OCI-LY7 (cell line): ENCODE results near the gene KCNMA1. TPM values are rescaled to one million over a fixed set of nuclear protein-coding genes. Genes with fewer than 3 reads are reported as not detected.

ENCODE experiments used
- BruUV-seq: library from RNA; stranded (reverse); fragments of 400-500 nt; replicated peaks from 2 replicates; lab custom pipeline; 2021; lab: Mats Ljungman, UMichigan
- CTCF ChIA-PET: fragments of 300-600 bp; sonication (Branson Sonifier 250); formaldehyde crosslinking; loops from one replicate; lab custom pipeline; 2022; ENCODE audit warnings: antibody characterized with exemption; ENCODE audit not compliant: unreplicated experiment; lab: Charles Lee
- POLR2A ChIA-PET: fragments of 300-600 bp; sonication (Branson Sonifier 250); formaldehyde crosslinking; loops from one replicate; lab custom pipeline; 2022; ENCODE audit warnings: antibody characterized with exemption; lab: Charles Lee
- DNase-seq: peaks from one replicate; pipeline ENCODE4 v3.0.0-alpha.2; 2015; ENCODE audit warnings: low spot score
- H2AFZ ChIP-seq: fragments of 200-600 bp; sonication (generic), shearing (Covaris generic); 2 replicates; pipeline ENCODE4 v1.6.1; 2014; ENCODE audit warnings: mild to moderate bottlenecking, antibody characterized with exemption, low read length, moderate library complexity
- H3K27ac ChIP-seq: fragments of 200-600 bp; sonication (generic); 2 replicates; pipeline ENCODE4 v1.5.1; 2014; ENCODE audit warnings: mixed run types, low read depth, mild to moderate bottlenecking, moderate library complexity, low read length, inconsistent platforms; ENCODE audit not compliant: poor library complexity, severe bottlenecking
- H3K36me3 ChIP-seq: fragments of 200-600 bp; sonication (generic); 2 replicates; pipeline ENCODE4 v1.6.1; 2014; ENCODE audit warnings: mild to moderate bottlenecking, antibody characterized with exemption, low read length, moderate library complexity, mixed read lengths; ENCODE audit not compliant: insufficient read depth
- H3K4me1 ChIP-seq: fragments of 200-600 bp; sonication (generic); 2 replicates; pipeline ENCODE4 v1.5.1; 2014; ENCODE audit warnings: mild to moderate bottlenecking, low read length; ENCODE audit not compliant: insufficient read depth, poor library complexity, severe bottlenecking
- H3K4me2 ChIP-seq: fragments of 200-600 bp; sonication (generic); 2 replicates; pipeline ENCODE4 v1.6.1; 2014; ENCODE audit warnings: mild to moderate bottlenecking, low read length
- H3K4me3 ChIP-seq: fragments of 200-600 bp; sonication (generic); 2 replicates; pipeline ENCODE4 v1.5.1; 2014; ENCODE audit warnings: mild to moderate bottlenecking, low read depth, low read length; ENCODE audit not compliant: poor library complexity, severe bottlenecking
- H3K79me2 ChIP-seq: fragments of 200-600 bp; sonication (generic); 2 replicates; pipeline ENCODE4 v1.6.1; 2016; ENCODE audit warnings: low read depth, mild to moderate bottlenecking, low read length, moderate library complexity, mixed read lengths; ENCODE audit not compliant: insufficient read depth
- H3K9me2 ChIP-seq: fragments of 200-600 bp; sonication (generic); 2 replicates; pipeline ENCODE4 v1.6.1; 2016; ENCODE audit warnings: mild to moderate bottlenecking, low read length, mixed read lengths; ENCODE audit not compliant: insufficient read depth
- H3K9me3 ChIP-seq: fragments of 200-600 bp; sonication (generic); 2 replicates; pipeline ENCODE4 v1.6.1; 2014; ENCODE audit warnings: mild to moderate bottlenecking, mixed run types, low read length, mixed read lengths
- H4K20me1 ChIP-seq: fragments of 200-600 bp; sonication (generic); 2 replicates; pipeline ENCODE4 v1.6.1; 2014; ENCODE audit warnings: mild to moderate bottlenecking, antibody characterized with exemption, low read length, moderate library complexity, mixed read lengths; ENCODE audit not compliant: insufficient read depth
- EZH2phosphoT487 ChIP-seq: fragments of 200-600 bp; sonication (generic); IDR thresholded peaks from 2 replicates; pipeline ENCODE4 v1.6.1; 2018; ENCODE audit warnings: low read depth, borderline replicate concordance, mild to moderate bottlenecking, mixed run types, antibody characterized with exemption, low read length, moderate library complexity, mixed read lengths
- intact Hi-C: fragments of 100-400 bp; cut with micrococcal nuclease; formaldehyde crosslinking; loops from one replicate; pipeline ENCODE4 v1.10.0; 2022; ENCODE audit not compliant: unreplicated experiment
- total RNA-seq, 2 experiments: library from RNA; depleted of rRNA in 1 of 2; stranded (reverse); fragments of >200 nt in 1 of 2; shearing (Covaris generic) in 1 of 2; gene quantifications; 2 replicates each; pipeline ENCODE4 v1.2.3, GENCODE V29; 2014 to 2022
- TF ChIP-seq, protein P1 (sequence below): fragments of 200-600 bp; sonication (generic); conservative IDR thresholded peaks from 2 replicates; pipeline ENCODE4 v1.5.1; 2014; ENCODE audit warnings: mild to moderate bottlenecking, antibody characterized with exemption, low read length, moderate library complexity, mixed read lengths

The KCNMA1 gene
- total RNA-seq, 2 experiments from 2014 or later, result not detected

DNA sequence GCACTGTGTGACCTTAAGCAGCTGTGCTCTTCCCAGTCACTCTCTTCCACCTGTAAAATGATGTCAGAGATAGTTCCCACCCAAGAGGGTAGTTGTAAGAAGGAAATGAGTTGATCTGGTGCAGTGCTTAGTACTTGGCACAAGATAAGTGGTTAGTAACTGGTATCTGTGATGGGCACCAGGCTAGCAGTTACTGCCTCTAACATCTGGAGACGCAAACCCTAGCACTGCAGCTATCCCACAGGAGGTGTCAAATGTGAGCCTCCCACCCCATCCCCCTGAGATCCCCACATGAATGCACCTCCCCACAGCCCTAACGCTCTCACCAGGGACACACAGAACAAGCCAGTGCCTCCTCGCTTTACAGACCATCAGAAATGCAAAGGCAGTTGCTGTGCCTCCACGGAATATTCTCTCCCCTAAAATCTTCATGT lies 72.0 kb downstream of the KCNMA1 start:
- H3K79me2 ChIP-seq, result no peaks in the 10 kb centered on the region
- H3K36me3 ChIP-seq, result no peaks in the 10 kb centered on the region
- no peaks in the 10 kb centered on the region for H3K9me3 ChIP-seq
- no peak overlapping the region for H3K27ac ChIP-seq
- H3K4me2 ChIP-seq, result no peak overlapping the region
- POLR2A ChIA-PET, result no interaction called here
- H3K9me2 ChIP-seq, result no peaks in the 10 kb centered on the region
- TF ChIP-seq, protein P1, sequence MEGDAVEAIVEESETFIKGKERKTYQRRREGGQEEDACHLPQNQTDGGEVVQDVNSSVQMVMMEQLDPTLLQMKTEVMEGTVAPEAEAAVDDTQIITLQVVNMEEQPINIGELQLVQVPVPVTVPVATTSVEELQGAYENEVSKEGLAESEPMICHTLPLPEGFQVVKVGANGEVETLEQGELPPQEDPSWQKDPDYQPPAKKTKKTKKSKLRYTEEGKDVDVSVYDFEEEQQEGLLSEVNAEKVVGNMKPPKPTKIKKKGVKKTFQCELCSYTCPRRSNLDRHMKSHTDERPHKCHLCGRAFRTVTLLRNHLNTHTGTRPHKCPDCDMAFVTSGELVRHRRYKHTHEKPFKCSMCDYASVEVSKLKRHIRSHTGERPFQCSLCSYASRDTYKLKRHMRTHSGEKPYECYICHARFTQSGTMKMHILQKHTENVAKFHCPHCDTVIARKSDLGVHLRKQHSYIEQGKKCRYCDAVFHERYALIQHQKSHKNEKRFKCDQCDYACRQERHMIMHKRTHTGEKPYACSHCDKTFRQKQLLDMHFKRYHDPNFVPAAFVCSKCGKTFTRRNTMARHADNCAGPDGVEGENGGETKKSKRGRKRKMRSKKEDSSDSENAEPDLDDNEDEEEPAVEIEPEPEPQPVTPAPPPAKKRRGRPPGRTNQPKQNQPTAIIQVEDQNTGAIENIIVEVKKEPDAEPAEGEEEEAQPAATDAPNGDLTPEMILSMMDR, result no peak
- TF ChIP-seq EZH2phosphoT487, result no peak
- no TSS peak for BruUV-seq
- DNase-seq, result no peak
- intact Hi-C loops, result no loop called here
- no peaks in the 10 kb centered on the region for H4K20me1 ChIP-seq
- no peak overlapping the region for H2AFZ ChIP-seq
- no peaks in the 10 kb centered on the region for H3K4me1 ChIP-seq
- CTCF ChIA-PET, result no interaction called here
- no peak overlapping the region for H3K4me3 ChIP-seq

DNA sequence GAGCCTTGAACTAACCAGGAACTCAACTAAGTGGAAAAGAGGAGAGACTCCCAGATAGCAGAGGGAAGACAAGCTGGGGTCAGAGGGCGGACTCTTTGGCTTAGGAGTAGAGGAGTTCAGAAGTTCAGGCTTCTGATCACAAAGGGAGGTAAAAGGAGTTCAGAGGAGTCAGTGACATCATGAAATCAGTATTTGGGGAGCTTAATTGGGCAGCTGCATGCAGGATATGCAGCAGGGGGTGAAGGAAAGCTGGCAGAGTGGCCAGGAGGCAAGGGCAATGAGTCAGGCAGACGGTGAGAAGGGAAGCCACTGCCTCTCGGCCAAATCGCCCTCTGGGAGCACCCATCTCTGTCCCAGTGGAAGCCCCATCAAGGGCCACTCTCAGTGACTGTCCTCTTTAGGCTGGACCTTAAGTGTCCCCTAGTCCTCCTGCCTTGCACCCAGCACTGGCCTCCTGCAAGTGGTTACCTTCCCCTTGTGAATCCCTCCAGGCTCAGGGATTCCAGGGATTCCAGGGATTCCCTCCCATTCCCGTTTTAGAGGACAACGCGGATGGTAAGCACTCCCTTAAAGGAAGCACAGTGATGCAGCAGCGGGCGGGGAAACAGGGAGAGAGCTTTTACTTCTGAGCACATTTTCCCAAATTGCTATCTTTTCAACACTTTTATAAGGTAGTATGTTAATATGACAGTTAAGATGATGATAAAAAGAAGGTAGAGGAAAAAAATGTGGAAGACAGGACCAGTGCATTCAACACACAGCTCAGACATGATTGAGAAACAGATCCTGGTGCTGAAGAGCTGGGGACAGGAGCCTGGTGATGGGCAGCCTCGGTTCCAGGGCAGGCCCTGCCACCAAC lies 72.6 kb downstream of the KCNMA1 start:
- Histone ChIP-seq H3K4me1 (no peaks in the 10 kb centered on the region), H4K20me1 (no peaks in the 10 kb centered on the region), H2AFZ (no peak overlapping the region), H3K4me2 (no peak overlapping the region), H3K27ac (no peak overlapping the region), H3K9me3 (no peaks in the 10 kb centered on the region), H3K4me3 (no peak overlapping the region), H3K9me2 (no peaks in the 10 kb centered on the region), H3K36me3 (no peaks in the 10 kb centered on the region), H3K79me2 (no peaks in the 10 kb centered on the region)
- no TSS peak for BruUV-seq
- intact Hi-C loops, result no loop called here
- POLR2A ChIA-PET, result no interaction called here
- CTCF ChIA-PET, result no interaction called here
- no peak for DNase-seq
- TF ChIP-seq EZH2phosphoT487, result no peak
- TF ChIP-seq, protein P1, result no peak

DNA sequence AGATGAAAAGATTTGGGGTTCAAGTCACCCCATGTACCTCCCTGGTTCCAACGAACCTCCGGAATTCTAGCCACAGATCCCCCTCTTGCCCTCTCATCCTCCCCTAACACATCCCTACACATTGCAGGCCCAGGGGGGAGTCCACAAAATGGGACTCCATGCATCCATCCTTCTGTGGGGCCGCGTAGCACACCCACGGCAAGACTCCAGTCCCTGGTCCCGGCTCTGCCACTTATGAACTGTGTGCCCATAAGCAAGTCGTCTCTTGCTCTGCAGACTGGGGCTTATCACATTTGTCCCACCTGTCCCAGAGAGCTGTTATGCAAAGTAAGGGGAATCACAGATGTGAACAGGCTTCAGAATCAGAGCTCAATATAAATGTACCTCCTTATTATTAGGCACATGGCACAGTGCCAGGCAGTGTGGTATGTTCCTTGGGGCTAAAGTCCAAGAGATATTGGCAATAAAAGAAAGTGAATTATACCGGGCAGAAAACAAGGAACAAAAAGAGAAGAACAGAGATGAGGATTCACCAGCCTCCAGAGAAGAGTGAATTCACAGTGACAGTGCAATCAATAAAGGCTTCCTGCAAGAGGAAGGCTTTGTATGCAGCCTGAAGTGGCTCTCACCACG lies 73.9 kb downstream of the KCNMA1 start:
- Histone ChIP-seq H3K4me2 (no peak overlapping the region), H3K27ac (no peak overlapping the region), H3K4me1 (no peaks in the 10 kb centered on the region), H3K36me3 (no peaks in the 10 kb centered on the region), H2AFZ (no peak overlapping the region), H3K9me3 (no peaks in the 10 kb centered on the region), H3K9me2 (no peaks in the 10 kb centered on the region), H4K20me1 (no peaks in the 10 kb centered on the region), H3K4me3 (no peak overlapping the region), H3K79me2 (no peaks in the 10 kb centered on the region)
- intact Hi-C loops, result no loop called here
- BruUV-seq, result no TSS peak
- TF ChIP-seq, protein P1, result no peak
- TF ChIP-seq EZH2phosphoT487, result no peak
- ChIA-PET POLR2A (interaction anchor here (0.7 kb wide), 1 partner anchor 59 kb away, joined by 3 read pairs; no protein-coding TSS in a partner anchor), CTCF (no interaction called here)
- DNase-seq, result no peak
